ENCODE measurements around the gene PBLD.

PBLD gene

GRCh38 chr10:68332259-68333057 is at the start of gene PBLD:
Gene PBLD, minus strand, starts transcription at chr10:68332928. Its CDS starts 26,084 bp downstream, at chr10:68306844.
- DNase-seq, result peak; percentile 72

GRCh38 chr10:68371604-68372003 is 38.9 kb upstream of the PBLD start:
- no peak for DNase-seq

- no peak for DNase-seq
Observed at GRCh38 chr10:68367121-68367520, 34.4 kb upstream of the PBLD start.

DNA sequence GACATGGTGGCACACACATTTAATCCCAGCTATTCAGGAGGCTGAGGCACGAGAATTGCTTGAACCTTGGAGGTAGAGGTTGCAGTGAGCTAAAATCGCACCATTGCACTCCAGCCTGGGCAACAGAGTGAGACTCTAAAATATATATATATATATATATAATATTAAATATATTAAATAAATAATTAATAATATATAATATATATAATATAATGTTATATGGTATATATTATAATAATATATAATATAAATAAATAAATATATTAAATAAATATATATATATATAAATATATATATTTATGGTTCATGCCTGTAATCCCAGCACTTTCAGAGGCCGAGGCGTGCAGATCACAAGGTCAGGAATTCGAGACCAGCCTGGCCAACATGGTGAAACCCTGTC is 33.9 kb upstream of the PBLD start:
- DNase-seq, result no peak

DNA sequence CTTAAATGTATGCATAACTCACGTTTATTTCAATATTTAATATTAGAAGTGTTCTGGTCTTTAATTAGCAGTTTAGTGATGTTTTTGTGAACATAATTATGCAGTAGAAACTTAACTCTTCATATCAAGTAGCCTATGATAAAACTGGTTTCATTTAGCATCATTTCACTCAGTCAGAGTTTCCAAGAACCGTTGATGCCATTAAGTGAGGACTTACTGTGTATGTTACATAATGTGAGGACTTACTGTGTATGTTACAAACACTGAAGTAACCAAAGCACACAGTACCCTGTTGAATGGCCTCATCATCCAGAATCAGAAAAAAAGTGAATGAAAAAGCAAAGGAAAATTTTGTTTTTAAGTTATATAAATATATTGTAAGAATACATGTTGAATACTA is 32.9 kb upstream of the PBLD start:
- DNase-seq, result peak; percentile 48

DNA sequence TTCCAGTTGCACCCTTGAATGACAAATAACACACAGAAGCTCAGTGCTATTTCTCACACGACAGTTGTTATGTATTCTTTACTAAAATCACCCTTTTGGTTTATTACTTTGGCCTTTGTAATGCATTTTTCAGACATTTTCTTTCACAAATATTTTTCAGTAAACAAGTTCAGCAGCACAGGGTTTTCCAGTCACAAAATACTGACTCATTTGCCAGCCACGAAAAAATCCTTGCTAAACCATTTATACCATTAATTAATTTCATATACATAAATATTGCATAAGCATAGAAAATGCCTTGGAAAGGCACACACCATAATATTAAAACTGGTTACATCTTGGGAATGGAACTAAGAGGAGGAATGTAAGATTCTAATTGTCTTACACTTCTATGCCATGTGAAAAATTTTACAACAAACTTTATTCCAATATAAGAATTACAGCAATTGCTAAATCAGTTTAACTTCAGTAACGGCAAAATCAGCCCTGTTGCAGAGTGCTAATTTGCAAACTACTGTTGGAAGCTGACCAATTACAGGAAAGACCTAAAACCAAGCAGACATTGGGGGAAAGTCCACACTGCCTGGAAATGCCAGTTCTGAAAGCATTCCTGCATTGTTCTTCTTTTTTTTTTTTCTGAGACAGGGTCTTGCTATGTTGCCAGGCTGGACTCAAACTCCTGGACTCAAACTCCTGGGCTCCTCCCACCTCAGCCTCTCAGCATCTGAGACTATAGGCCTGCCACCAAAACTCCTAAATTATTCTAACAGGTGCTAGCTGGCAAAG is 31.6 kb upstream of the PBLD start:
- no peak for DNase-seq

GRCh38 chr10:68362590-68362989 is 29.9 kb upstream of the PBLD start:
- DNase-seq, result no peak

DNA sequence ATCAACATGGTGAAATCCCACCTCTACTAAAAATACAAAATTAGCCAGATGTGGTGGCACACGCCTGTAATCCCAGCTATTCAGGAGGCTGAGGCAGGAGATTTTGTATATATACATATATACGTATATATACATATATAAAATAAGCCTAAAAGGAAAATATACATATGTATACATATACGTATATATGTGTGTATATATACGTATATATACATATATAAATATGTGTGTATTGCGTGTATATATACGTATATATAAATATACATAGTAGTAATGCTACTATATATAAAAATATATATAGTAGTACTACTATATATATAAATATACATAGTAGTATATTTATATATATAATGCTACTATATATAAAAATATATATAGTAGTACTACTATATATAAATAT is 26.5 kb upstream of the PBLD start:
- DNase-seq, result no peak

DNA sequence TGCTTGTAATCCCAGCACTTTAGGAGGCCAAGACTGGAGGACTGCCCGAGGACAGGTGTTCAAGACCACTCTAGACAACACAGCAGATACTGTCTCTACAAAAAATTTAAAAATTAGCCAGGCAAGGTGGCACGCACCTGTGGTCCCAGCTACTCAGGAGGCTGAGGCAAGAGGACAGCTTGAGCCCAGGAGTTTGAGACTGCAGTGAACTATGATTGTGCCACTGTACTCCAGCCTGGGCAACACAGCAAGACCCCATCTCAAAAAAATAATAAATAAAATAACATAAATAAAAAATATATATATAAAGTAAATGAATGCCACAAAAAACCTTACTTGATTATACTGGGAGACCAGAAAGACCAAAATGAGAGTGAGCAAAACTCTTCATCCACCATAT is 20.8 kb upstream of the PBLD start:
- DNase-seq, result no peak

GRCh38 chr10:68348265-68348741 is 15.6 kb upstream of the PBLD start:
- peak; percentile 64 for DNase-seq

DNA sequence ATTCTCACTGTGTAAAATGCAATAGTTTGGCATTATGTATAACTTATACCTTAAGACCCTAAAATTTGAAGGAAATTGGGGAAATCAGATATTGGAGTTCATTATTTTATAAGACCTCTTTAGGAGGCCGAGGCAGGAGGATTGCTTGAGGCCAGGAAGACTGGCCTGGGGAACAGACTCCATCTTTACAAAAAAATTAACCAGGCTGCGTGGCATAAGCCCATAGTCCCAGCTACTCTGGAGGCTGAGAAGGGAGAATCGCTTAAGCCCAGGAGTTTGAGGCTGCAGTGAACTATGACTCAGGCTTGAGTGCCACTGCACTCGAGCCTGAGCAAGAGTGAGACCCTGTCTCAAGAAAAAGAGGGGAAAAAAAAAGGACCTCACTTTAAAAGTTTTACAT is 14.0 kb upstream of the PBLD start:
- no peak for DNase-seq

GRCh38 chr10:68345621-68346020 is 12.9 kb upstream of the PBLD start:
- no peak for DNase-seq

GRCh38 chr10:68342909-68343516 is 10.3 kb upstream of the PBLD start:
- DNase-seq, result no peak

DNA sequence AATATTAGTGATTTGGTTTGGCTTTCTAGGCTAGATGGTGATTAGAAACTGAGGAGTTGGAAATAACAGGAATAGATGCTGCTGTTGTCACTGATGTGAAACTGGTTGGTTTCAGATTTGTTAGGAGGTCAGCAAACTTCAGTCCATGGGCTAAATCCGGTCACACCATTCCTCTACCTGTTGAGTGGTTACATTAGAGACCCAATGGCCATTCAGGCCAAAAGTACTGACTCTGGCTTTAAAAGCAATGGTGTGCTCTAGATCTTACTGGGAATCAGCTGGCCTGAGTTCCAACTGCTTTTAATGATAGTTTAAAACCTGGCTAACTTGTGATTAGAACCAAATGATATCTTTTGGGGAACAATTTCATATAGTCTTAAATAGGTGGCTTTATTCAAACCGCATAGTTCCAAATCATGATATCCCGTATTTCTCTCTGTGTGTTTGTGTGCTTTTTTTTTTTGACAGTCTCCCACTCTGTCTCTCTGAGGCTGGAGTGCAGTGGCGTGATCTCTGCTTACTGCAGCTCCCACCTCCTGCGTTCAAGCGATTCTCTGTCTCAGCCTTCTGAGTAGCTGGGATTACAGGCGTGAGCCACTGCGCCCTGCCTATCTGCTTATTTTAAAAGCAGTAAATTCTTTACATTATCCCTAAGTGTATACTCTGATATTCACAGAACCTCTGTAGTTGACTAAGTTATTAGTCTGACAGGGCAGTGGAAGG is 7.8 kb upstream of the PBLD start:
- DNase-seq, result no peak

GRCh38 chr10:68336754-68337351 is 4.1 kb upstream of the PBLD start:
- DNase-seq, result no peak

- no peak for DNase-seq
Observed at GRCh38 chr10:68334672-68335467, 2.1 kb upstream of the PBLD start.

GRCh38 chr10:68333440-68334431 is 1.0 kb upstream of the PBLD start:
- no peak for DNase-seq

- DNase-seq, result no peak
Observed at GRCh38 chr10:68333058-68333395, 299 bp upstream of the PBLD start.

DNA sequence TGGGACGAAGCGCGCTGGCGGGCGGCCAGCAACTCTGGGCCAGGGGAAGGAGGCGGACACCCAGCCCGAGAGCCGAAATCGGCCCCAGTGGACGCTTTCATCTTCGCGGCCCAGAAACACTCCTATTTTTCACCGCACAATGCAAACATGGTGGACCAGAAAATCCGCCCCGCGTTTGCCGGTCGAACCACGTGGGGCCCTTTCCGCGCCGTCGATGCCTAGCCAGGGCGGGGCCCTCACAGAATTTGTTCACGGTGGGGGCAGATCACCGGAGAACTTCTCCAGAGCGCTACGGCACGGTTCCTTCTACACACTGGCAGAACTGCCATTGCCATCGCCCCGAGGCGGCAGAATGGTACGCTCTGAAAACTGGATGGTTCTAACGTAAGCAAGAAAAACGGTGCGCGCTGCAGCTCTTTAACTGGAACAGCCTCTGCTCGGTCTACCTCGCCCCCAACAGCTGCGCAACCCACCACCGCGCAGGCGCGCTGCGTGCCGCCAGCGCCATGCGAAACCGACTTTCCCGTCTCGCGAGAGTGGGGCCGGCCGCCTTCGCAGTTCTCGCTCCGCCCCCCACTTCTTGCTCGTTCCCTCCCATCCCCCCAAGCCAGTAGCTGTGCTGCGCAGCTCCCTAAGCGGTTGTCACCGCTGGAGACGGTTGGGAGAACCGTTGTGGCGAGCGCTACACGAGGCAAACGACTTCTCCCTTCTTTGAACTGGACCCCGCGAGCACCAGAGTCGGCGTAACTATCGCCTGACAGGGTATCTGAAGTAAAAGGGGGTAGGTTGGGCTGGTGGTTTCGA is 1.1 kb downstream of the PBLD start, which contains the start of gene HNRNPH3:
Gene HNRNPH3 (plus strand): TSS at position 610 of the 804 bp plus-strand sequence. CDS start 5,158 bp downstream, outside the sequence.
- peak; percentile 99 for DNase-seq

Measured in activated CD4-positive, alpha-beta T cell treated with anti-CD3 and anti-CD28 coated beads, Interleukin-2, Interleukin-6, amounts not matched to agents 100 ng/mL and 50 ng/mL, durations not matched to agents 16 hours and 8 hours (primary cell).